ENCODE data around the gene SPRY4.
"Not testable (repeated sequence)": the region's sequence is repeated elsewhere in the genome, so short reads cannot be mapped to it uniquely, and the experiment has no call there.

Gene SPRY4

DNA sequence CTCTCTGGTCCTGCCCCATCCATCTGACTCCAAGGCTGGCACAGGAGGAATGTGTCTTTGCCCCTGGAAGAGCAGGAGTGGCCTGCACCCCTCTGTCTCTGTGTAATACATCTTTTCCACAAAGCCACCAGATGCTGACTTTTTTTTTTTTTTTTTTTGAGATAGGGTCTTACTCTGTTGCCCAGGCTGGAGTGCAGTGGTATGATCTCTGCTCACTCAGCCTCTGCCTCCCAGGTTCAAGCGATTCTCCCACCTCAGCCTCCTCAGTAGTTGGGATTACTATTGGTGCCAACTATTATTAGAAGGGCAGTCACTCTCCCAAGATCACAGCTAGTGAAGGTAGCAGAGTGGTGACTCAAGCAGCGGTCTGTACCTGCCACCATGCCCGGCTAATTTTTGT, 19.6 kb downstream of the SPRY4 start:
- TF ChIP-seq, protein P1, sequence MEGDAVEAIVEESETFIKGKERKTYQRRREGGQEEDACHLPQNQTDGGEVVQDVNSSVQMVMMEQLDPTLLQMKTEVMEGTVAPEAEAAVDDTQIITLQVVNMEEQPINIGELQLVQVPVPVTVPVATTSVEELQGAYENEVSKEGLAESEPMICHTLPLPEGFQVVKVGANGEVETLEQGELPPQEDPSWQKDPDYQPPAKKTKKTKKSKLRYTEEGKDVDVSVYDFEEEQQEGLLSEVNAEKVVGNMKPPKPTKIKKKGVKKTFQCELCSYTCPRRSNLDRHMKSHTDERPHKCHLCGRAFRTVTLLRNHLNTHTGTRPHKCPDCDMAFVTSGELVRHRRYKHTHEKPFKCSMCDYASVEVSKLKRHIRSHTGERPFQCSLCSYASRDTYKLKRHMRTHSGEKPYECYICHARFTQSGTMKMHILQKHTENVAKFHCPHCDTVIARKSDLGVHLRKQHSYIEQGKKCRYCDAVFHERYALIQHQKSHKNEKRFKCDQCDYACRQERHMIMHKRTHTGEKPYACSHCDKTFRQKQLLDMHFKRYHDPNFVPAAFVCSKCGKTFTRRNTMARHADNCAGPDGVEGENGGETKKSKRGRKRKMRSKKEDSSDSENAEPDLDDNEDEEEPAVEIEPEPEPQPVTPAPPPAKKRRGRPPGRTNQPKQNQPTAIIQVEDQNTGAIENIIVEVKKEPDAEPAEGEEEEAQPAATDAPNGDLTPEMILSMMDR (IDR thresholded peaks at IDR 0.05; ENCODE audit: low read depth, low read length), result no peak
- peaks cover 7% of the 10 kb centered on the region for H3K4me1 ChIP-seq
- DNase-seq, result no peak
- H3K9me3 ChIP-seq, result no peaks in the 10 kb centered on the region
- H3K4me3 ChIP-seq (ENCODE audit: low read depth, low read length), result no peak overlapping the region
- H3K27me3 ChIP-seq, result no peaks in the 10 kb centered on the region
- peaks cover 22% of the 10 kb centered on the region for H3K36me3 ChIP-seq

DNA sequence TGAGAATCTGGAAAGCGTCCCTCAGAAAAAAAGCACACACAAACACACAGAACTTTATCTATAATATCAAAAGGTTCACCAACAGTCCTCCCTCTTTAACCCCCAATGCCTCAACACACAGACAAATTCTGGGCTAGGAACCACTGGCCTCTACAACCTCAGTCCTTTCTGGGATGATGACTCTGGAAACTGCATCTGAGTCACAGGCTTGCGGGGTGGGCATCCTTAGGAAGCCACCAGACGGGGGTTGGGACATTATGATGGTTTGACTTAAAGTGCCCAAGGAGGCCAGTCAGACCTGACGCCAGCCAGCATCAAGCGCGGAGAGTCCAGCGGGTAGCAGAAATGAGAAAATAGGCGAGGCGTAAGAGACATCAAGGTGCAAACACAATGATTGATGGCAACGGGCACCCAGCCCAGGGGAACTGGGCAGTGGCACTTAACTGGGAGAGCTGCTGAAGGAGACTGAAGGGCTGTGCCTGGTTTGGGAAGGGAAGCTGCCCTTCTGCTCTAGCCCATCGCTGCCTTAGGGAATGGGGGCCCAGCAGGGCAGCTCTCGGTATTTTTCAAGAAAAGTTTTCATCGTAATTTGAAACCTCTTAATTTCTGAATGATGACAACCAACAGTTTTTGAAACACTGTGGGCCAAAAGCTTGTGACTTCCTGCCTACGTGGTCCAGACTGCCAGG, 20.7 kb downstream of the SPRY4 start:
- TF ChIP-seq, protein P1 (IDR thresholded peaks at IDR 0.05; ENCODE audit: low read depth, low read length), result no peak
- Histone ChIP-seq H3K9me3 (no peaks in the 10 kb centered on the region), H3K4me3 (ENCODE audit: low read depth, low read length) (no peak overlapping the region), H3K36me3 (peaks cover 12% of the 10 kb centered on the region), H3K27me3 (no peaks in the 10 kb centered on the region), H3K4me1 (peaks cover 7% of the 10 kb centered on the region)
- DNase-seq, result no peak

DNA sequence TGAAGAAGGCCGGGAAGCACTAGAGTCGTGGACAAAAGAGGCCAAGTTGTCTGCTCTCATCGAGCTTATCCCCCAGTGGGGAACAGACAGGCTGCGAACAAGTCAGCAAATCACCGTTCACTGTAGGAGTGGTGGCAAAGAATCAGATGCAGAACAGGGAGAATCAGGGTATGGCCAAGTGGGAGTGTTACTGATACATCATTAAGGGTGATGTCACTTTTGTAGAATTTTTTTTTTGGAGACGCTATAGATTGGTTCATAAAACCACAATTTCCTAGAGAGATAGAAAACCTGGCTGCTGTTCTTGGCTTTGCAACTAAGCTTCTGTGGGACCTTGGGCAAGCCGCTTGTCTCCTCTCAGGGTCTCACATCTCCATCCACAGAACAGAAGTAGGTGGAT, 21.3 kb downstream of the SPRY4 start:
- Histone ChIP-seq H3K27me3 (no peaks in the 10 kb centered on the region), H3K4me1 (peaks cover 7% of the 10 kb centered on the region), H3K36me3 (peaks cover 7% of the 10 kb centered on the region), H3K4me3 (ENCODE audit: low read depth, low read length) (no peak overlapping the region), H3K9me3 (no peaks in the 10 kb centered on the region)
- no peak for DNase-seq
- TF ChIP-seq, protein P1 (IDR thresholded peaks at IDR 0.05; ENCODE audit: low read depth, low read length), result no peak

DNA sequence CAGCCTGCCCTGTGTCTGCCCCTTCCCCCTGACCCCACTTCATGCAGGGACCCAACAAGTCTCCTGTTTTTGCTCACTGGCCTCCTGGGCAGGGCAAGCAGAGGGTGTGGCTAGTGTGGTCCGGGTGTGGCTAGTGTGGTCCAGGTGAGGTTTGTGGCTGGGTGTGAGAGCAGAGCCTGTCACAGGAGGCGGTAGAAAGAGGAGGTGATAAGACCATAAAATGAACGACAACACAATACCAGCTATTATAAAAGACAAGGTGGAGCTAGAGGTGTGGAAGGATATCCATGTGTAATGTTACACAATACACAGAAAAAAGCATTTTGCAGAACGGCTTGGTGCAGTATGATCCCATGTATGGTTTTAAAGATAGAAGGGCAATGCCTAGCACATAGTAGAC, 23.3 kb downstream of the SPRY4 start:
- peaks cover 17% of the 10 kb centered on the region for H3K4me1 ChIP-seq
- no peak for DNase-seq
- TF ChIP-seq, protein P1 (IDR thresholded peaks at IDR 0.05; ENCODE audit: low read depth, low read length), result no peak

DNA sequence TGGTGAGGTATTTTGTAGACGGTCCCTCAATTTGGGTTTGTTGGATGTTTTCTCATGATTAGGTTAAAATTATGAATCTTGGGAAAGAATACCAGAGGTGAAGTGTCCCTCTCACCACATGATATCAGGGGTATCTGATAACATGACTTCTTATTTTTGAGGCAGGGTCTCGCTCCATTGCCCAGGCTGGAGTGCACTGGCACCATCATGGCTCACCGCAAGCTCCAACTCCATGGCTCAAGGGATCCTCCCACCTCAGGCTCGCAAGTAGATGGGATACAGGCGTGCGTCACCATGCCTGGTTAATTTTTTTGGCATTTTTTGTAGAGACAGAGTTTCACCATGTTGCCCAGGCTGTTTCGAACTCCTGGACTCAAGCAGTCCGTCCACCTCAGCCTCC, 24.1 kb downstream of the SPRY4 start:
- peaks cover 21% of the 10 kb centered on the region for H3K4me1 ChIP-seq
- H3K9me3 ChIP-seq, result no peaks in the 10 kb centered on the region
- DNase-seq, result no peak
- H3K4me3 ChIP-seq (ENCODE audit: low read depth, low read length), result no peak overlapping the region
- H3K27me3 ChIP-seq, result no peaks in the 10 kb centered on the region
- H3K36me3 ChIP-seq, result no peaks in the 10 kb centered on the region
- TF ChIP-seq, protein P1 (IDR thresholded peaks at IDR 0.05; ENCODE audit: low read depth, low read length), result no peak

More for the DNA sequence above, 23.3 kb downstream of the SPRY4 start:
- no peaks in the 10 kb centered on the region for H3K27me3 ChIP-seq
- H3K9me3 ChIP-seq, result no peaks in the 10 kb centered on the region
- H3K36me3 ChIP-seq, result no peaks in the 10 kb centered on the region
- H3K4me3 ChIP-seq (ENCODE audit: low read depth, low read length), result no peak overlapping the region

DNA sequence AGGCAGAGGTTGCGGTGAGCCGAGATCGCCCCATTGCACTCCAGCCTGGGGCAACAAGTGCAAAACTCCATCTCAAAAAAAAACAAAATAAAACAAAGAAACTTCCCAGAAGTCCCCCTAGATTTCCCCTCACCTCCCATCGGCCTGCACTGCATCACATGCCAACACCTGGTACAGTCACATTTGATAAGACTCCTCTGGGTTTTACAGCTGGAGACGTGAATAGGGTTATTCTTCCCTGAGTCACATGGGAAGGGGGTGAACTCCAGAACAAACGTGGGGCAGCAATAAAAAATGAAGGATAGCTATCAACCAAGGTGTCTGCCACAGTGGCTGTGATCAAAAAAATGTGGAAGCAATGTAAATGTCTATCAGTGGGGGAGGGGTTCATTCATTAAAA, 26.0 kb downstream of the SPRY4 start:
- TF ChIP-seq, protein P1 (IDR thresholded peaks at IDR 0.05; ENCODE audit: low read depth, low read length), result no peak
- Histone ChIP-seq H3K36me3 (peaks cover 4% of the 10 kb centered on the region; the same call in 1 of the 2 replicates), H3K4me1 (peaks cover 25% of the 10 kb centered on the region), H3K27me3 (no peaks in the 10 kb centered on the region), H3K9me3 (no peaks in the 10 kb centered on the region), H3K4me3 (ENCODE audit: low read depth, low read length) (no peak overlapping the region)
- no peak for DNase-seq

DNA sequence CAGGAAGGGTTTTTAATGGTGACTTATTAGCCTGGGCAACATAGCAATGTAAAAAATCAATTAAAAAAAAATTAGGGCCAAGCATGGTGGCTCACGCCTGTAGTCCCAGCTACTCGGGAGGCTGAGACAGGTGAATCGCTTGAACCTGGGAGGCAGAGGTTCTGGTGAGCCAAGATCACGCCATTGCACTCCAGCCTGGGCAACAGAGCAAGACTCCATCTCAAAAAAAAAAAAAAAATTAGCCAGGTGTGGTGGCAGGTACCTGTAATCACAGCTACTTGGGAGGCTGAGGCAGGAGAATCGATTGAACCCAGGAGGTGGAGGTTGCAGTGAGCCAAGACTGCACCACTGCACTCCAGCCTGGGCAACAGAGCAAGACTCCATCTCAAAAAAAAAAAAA, 27.0 kb downstream of the SPRY4 start:
- not testable (repeated sequence) for H3K9me3 ChIP-seq; H3K27me3 ChIP-seq; H3K36me3 ChIP-seq; DNase-seq; H3K4me3 ChIP-seq (ENCODE audit: low read depth, low read length)
- H3K4me1 ChIP-seq, result peaks cover 25% of the 10 kb centered on the region

All from BE2C (cell line).